ENCODE data around the gene ZDHHC22. TPM values are rescaled to one million over a fixed set of nuclear protein-coding genes. Genes with fewer than 3 reads are reported as not detected.
A peak's percentile ranks its signal among the peaks of the same experiment; 100 is the strongest.

The ZDHHC22 gene
- total RNA-seq, 1 donor: not detected

DNA sequence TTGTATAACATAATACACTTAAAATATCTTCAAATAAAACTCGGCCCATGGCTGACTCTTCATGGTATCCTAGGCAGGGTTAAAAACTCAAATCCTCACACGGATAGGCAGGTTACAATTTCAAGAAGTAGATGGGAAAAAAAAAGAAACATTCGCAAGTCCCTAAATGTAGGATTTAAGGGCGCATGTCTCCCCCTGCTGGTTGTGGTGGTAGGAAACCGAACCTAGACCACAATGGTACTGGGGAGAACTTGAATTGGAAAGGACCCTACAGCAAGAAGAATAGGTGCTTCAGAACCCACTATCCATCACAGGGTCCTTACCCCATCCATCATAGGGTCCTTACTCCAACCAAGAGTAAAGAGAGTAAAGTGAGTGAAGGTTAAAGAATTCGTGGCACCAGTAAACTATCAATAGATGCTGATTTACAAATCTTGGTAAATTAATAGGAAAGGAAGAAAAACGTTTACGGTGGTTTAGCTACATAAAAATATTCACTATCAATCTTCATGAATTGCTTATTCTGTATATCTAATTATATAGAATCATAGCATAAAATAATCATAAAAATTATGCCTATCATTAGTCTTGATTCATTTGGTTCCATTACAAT, 46.8 kb downstream of the ZDHHC22 start:
- peaks cover 18% of the 10 kb centered on the region for H3K79me2 ChIP-seq (ENCODE audit: insufficient read depth, low read length)
- H3K4me2 ChIP-seq (ENCODE audit: insufficient read depth, low read length): no peak overlapping the region
- TF ChIP-seq CTCF (IDR thresholded peaks at IDR 0.05; ENCODE audit: extremely low read depth, low read depth, low read length): peak; percentile 87
- H3K4me1 ChIP-seq (ENCODE audit: insufficient read depth, low read length): peaks cover 17% of the 10 kb centered on the region
- H2AFZ ChIP-seq (ENCODE audit: low read length): no peak overlapping the region
- H4K20me1 ChIP-seq (ENCODE audit: insufficient read depth, low read length): no peaks in the 10 kb centered on the region
- peak; percentile 92 for DNase-seq (ENCODE audit: insufficient read length, low spot score, missing footprints)
- H3K9me3 ChIP-seq (ENCODE audit: low read depth, low read length): peaks cover 2% of the 10 kb centered on the region
- H3K36me3 ChIP-seq (ENCODE audit: insufficient read depth, low read length): no peaks in the 10 kb centered on the region
- no peaks in the 10 kb centered on the region for H3K27me3 ChIP-seq (ENCODE audit: insufficient read depth, low read length)
- H3K4me3 ChIP-seq (ENCODE audit: insufficient read depth, low read length): no peak overlapping the region
- H3K27ac ChIP-seq (ENCODE audit: low read depth, low read length): no peak overlapping the region

DNA sequence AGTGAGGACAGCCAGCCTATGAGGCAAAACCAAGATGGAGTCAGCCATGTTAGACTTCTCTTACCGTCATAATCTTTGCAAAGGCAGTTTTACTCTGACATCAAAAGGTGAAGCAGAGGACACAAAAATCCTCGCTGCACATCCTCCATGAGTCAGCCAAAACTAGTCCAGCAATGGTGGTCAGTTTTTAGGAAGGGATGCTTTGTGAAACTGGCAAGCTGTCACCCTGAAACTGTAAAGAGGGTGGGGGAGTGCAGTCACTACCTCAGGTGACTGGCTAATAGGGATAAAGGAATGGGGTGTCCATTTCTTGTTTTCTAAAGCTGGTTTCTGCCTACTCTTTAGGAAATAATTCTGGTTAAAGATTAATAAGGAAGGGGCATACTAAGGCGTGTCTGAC, 48.9 kb downstream of the ZDHHC22 start:
- Histone ChIP-seq H3K9me3 (ENCODE audit: low read depth, low read length) (peaks cover 2% of the 10 kb centered on the region), H3K4me2 (ENCODE audit: insufficient read depth, low read length) (no peak overlapping the region), H3K4me1 (ENCODE audit: insufficient read depth, low read length) (peaks cover 7% of the 10 kb centered on the region), H4K20me1 (ENCODE audit: insufficient read depth, low read length) (no peaks in the 10 kb centered on the region), H3K79me2 (ENCODE audit: insufficient read depth, low read length) (peaks cover 2% of the 10 kb centered on the region), H3K36me3 (ENCODE audit: insufficient read depth, low read length) (no peaks in the 10 kb centered on the region), H3K27ac (ENCODE audit: low read depth, low read length) (no peak overlapping the region), H2AFZ (ENCODE audit: low read length) (no peak overlapping the region), H3K4me3 (ENCODE audit: insufficient read depth, low read length) (no peak overlapping the region), H3K27me3 (ENCODE audit: insufficient read depth, low read length) (no peaks in the 10 kb centered on the region)
- TF ChIP-seq CTCF (IDR thresholded peaks at IDR 0.05; ENCODE audit: extremely low read depth, low read depth, low read length): no peak
- peak; percentile 39 for DNase-seq (ENCODE audit: insufficient read length, low spot score, missing footprints)

- no peak overlapping the region for H2AFZ ChIP-seq (ENCODE audit: low read length)
- H3K79me2 ChIP-seq (ENCODE audit: insufficient read depth, low read length): no peaks in the 10 kb centered on the region
- H3K36me3 ChIP-seq (ENCODE audit: insufficient read depth, low read length): no peaks in the 10 kb centered on the region
- H3K4me2 ChIP-seq (ENCODE audit: insufficient read depth, low read length): no peak overlapping the region
- H3K27me3 ChIP-seq (ENCODE audit: insufficient read depth, low read length): no peaks in the 10 kb centered on the region
- H4K20me1 ChIP-seq (ENCODE audit: insufficient read depth, low read length): no peaks in the 10 kb centered on the region
- H3K4me3 ChIP-seq (ENCODE audit: insufficient read depth, low read length): no peak overlapping the region
- DNase-seq (ENCODE audit: insufficient read length, low spot score, missing footprints): no peak
- no peaks in the 10 kb centered on the region for H3K4me1 ChIP-seq (ENCODE audit: insufficient read depth, low read length)
- peaks cover 2% of the 10 kb centered on the region for H3K9me3 ChIP-seq (ENCODE audit: low read depth, low read length)
- no peak overlapping the region for H3K27ac ChIP-seq (ENCODE audit: low read depth, low read length)
- TF ChIP-seq CTCF (IDR thresholded peaks at IDR 0.05; ENCODE audit: extremely low read depth, low read depth, low read length): no peak
Measured at GRCh38 chr14:77091518-77091917, 50.1 kb downstream of the ZDHHC22 start.

- Histone ChIP-seq H3K4me2 (ENCODE audit: insufficient read depth, low read length) (no peak overlapping the region), H3K4me3 (ENCODE audit: insufficient read depth, low read length) (no peak overlapping the region), H3K79me2 (ENCODE audit: insufficient read depth, low read length) (no peaks in the 10 kb centered on the region), H3K27ac (ENCODE audit: low read depth, low read length) (no peak overlapping the region), H3K9me3 (ENCODE audit: low read depth, low read length) (peaks cover 2% of the 10 kb centered on the region), H4K20me1 (ENCODE audit: insufficient read depth, low read length) (no peaks in the 10 kb centered on the region), H2AFZ (ENCODE audit: low read length) (no peak overlapping the region), H3K27me3 (ENCODE audit: insufficient read depth, low read length) (no peaks in the 10 kb centered on the region), H3K4me1 (ENCODE audit: insufficient read depth, low read length) (no peaks in the 10 kb centered on the region), H3K36me3 (ENCODE audit: insufficient read depth, low read length) (no peaks in the 10 kb centered on the region)
- DNase-seq (ENCODE audit: insufficient read length, low spot score, missing footprints): peak; percentile 9
- TF ChIP-seq CTCF (IDR thresholded peaks at IDR 0.05; ENCODE audit: extremely low read depth, low read depth, low read length): no peak
Measured at GRCh38 chr14:77088645-77089044, 52.9 kb downstream of the ZDHHC22 start.

Data from osteoblast (primary cell).